Tibial artery (tissue), 4 donors: ENCODE data around the gene HOXC12.

Experiments used
- DNase-seq, 2 donors: peaks; one replicate each; pipeline ENCODE4 v3.0.0-alpha.2; 2019
- H3K27ac ChIP-seq, 2 donors: fragments of 200-600 bp; sonication (generic) in 1 of 2; 1 replicate in 1 of 2; 2 replicates in 1 of 2; pipeline ENCODE4 v1.5.1; 2018 to 2019; ENCODE audit warnings: mild to moderate bottlenecking in 1 of 2
- H3K27me3 ChIP-seq, 2 donors: fragments of 200-600 bp; sonication (generic) in 1 of 2; one replicate each; pipeline versions ENCODE4 v1.5.1 to v1.6.0; 2016 to 2019
- H3K36me3 ChIP-seq, 3 donors: fragments of 200-600 bp; sonication (generic) in 2 of 3; one replicate each; pipeline ENCODE4 v1.5.1; 2016 to 2019; ENCODE audit warnings: mild to moderate bottlenecking in 2 of 3
- H3K4me1 ChIP-seq, 4 donors: fragments of 200-600 bp; sonication (generic) in 2 of 4; 1 replicate in 3 of 4; 2 replicates in 1 of 4; pipeline ENCODE4 v1.5.1; 2016 to 2019
- H3K4me3 ChIP-seq, 2 donors: fragments of 200-600 bp; sonication (generic) in 1 of 2; 1 replicate in 1 of 2; 2 replicates in 1 of 2; pipeline ENCODE4 v1.5.1; 2018 to 2019; ENCODE audit warnings: mild to moderate bottlenecking in 2 of 2
- H3K9me3 ChIP-seq, 3 donors: fragments of 200-600 bp; sonication (generic) in 1 of 3; one replicate each; pipeline ENCODE4 v1.5.1; 2016 to 2019
- CTCF ChIP-seq, 2 experiments: fragments of 200-600 bp in 1 of 2; fragments of 450-650 bp in 1 of 2; IDR thresholded peaks; one replicate each; pipeline ENCODE4 v1.5.1; 2017 to 2019; ENCODE audit warnings: antibody characterized with exemption in 2 of 2, mild to moderate bottlenecking in 1 of 2, moderate library complexity in 1 of 2
- intact Hi-C: fragments of 100-400 bp; cut with DNase I; formaldehyde crosslinking; loops from one replicate; pipeline ENCODE4 v1.15.0; 2023; ENCODE audit warnings: low total_unique reads

HOXC12 gene

GRCh38 chr12:53970451-53970850, 15.7 kb downstream of the HOXC12 start:
- no peak for DNase-seq
- intact Hi-C loops = loop anchor here (10.0 kb wide), 1 partner anchor 394 kb away; the partner anchor contains the start of gene GPR84
- no peak for TF ChIP-seq CTCF (IDR thresholded peaks at IDR 0.05)
- Histone ChIP-seq H3K9me3 (no peaks in the 10 kb centered on the region), H3K4me1 (peaks cover 0 to 46% (median 29%) of the 10 kb centered on the region in 4 donors), H3K27ac (no peak overlapping the region), H3K4me3 (no peak overlapping the region), H3K36me3 (no peaks in the 10 kb centered on the region), H3K27me3 (no peaks in the 10 kb centered on the region)

- no peaks in the 10 kb centered on the region for H3K36me3 ChIP-seq
- peaks cover 0 to 49% (median 32%) of the 10 kb centered on the region in 4 donors for H3K4me1 ChIP-seq
- intact Hi-C loops = loop anchor here (10.0 kb wide), 1 partner anchor 394 kb away; the partner anchor contains the start of gene GPR84
- H3K9me3 ChIP-seq = no peaks in the 10 kb centered on the region
- no peak for DNase-seq
- H3K27me3 ChIP-seq = no peaks in the 10 kb centered on the region
- peak overlapping the region; percentile 93 to 98 for H3K27ac ChIP-seq
- TF ChIP-seq CTCF (IDR thresholded peaks at IDR 0.05) = no peak
- H3K4me3 ChIP-seq = no peak overlapping the region
These were observed 16.4 kb downstream of the HOXC12 start for GRCh38 chr12:53971129-53971528.

- no peak for TF ChIP-seq CTCF (IDR thresholded peaks at IDR 0.05)
- no peak for DNase-seq
- Histone ChIP-seq H3K9me3 (no peaks in the 10 kb centered on the region), H3K27me3 (no peaks in the 10 kb centered on the region), H3K4me3 (peak overlapping the region; percentile 75 to 85), H3K4me1 (peaks cover 0 to 54% (median 36%) of the 10 kb centered on the region in 4 donors), H3K27ac (peak overlapping the region; percentile 93 to 98), H3K36me3 (no peaks in the 10 kb centered on the region)
- intact Hi-C loops = loop anchor here (10.0 kb wide), 1 partner anchor 393 kb away; the partner anchor contains the start of gene GPR84
These were observed 17.0 kb downstream of the HOXC12 start for GRCh38 chr12:53971686-53972085.

- intact Hi-C loops = loop anchor here (10.0 kb wide), 1 partner anchor 393 kb away; the partner anchor contains the start of gene GPR84
- Histone ChIP-seq H3K36me3 (no peaks in the 10 kb centered on the region), H3K27me3 (no peaks in the 10 kb centered on the region), H3K9me3 (no peaks in the 10 kb centered on the region), H3K4me1 (peaks cover 0 to 59% (median 36%) of the 10 kb centered on the region in 4 donors), H3K4me3 (peak overlapping the region; percentile 75 to 85), H3K27ac (peak overlapping the region; percentile 93 to 98)
- TF ChIP-seq CTCF (IDR thresholded peaks at IDR 0.05) = no peak
- DNase-seq = peak in 1 of 2 donors; percentile 82
These were observed 17.5 kb downstream of the HOXC12 start for GRCh38 chr12:53972152-53972702.

- H3K4me1 ChIP-seq = peaks cover 0 to 61% (median 36%) of the 10 kb centered on the region in 4 donors
- no peaks in the 10 kb centered on the region for H3K9me3 ChIP-seq
- H3K4me3 ChIP-seq = peak within 1 kb of the TSS; percentile 75 to 85
- H3K27me3 ChIP-seq = no peaks in the 10 kb centered on the region
- TF ChIP-seq CTCF (IDR thresholded peaks at IDR 0.05) = no peak
- no peak for DNase-seq
- intact Hi-C loops = loop anchor here (10.0 kb wide), 1 partner anchor 392 kb away; the partner anchor contains the start of gene GPR84
- peak within 1 kb of the TSS; percentile 93 to 98 for H3K27ac ChIP-seq
- H3K36me3 ChIP-seq = no peaks in the 10 kb centered on the region
These were observed 18.1 kb downstream of the HOXC12 start, which contains the start of gene HOXC11 for GRCh38 chr12:53972722-53973235. HOXC11 (plus strand) TSS chr12:53973126; CDS start chr12:53973242, 116 bp downstream.
